ENCODE data around the gene RBMS3.

- TF ChIP-seq, protein P1, sequence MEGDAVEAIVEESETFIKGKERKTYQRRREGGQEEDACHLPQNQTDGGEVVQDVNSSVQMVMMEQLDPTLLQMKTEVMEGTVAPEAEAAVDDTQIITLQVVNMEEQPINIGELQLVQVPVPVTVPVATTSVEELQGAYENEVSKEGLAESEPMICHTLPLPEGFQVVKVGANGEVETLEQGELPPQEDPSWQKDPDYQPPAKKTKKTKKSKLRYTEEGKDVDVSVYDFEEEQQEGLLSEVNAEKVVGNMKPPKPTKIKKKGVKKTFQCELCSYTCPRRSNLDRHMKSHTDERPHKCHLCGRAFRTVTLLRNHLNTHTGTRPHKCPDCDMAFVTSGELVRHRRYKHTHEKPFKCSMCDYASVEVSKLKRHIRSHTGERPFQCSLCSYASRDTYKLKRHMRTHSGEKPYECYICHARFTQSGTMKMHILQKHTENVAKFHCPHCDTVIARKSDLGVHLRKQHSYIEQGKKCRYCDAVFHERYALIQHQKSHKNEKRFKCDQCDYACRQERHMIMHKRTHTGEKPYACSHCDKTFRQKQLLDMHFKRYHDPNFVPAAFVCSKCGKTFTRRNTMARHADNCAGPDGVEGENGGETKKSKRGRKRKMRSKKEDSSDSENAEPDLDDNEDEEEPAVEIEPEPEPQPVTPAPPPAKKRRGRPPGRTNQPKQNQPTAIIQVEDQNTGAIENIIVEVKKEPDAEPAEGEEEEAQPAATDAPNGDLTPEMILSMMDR (IDR thresholded peaks at IDR 0.05): no peak
- no peak for TF ChIP-seq POLR2A (IDR thresholded peaks at IDR 0.05)
These were observed 271.2 kb downstream of the RBMS3 start for GRCh38 chr3:29552051-29552450.
